ENCODE results near the gene ZNF45. TPM values are rescaled to one million over a fixed set of nuclear protein-coding genes. Genes with fewer than 3 reads are reported as not detected.

ZNF45 gene
- total RNA-seq, 1 experiment from 2014 or later = 19.8 TPM

DNA sequence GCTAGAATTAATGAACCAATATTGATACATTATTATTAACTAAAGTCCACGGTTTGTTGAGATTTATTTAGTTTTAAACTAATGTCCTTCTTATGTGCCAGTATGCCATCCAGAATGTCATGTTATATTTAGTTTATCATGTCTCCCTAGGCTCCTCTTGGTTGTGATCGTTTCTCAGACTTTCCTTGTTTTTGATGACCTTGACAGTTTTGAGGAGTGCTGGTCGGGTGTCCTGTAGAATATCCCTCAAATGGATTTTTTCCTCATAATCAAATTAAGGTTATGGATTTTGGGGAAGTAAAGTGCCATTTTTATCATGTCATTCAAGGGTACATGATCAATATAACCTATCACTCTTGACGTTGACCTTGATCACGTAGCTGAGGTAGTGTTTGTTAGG lies 6.1 kb upstream of the ZNF45 start:
- no peaks in the 10 kb centered on the region for H3K4me1 Mint-ChIP-seq
- Histone ChIP-seq H2BK20ac (ENCODE audit: low read depth, low read length, poor library complexity, severe bottlenecking) (no peak overlapping the region), H3K9me3 (ENCODE audit: control insufficient read depth, low read depth, low read length) (no peaks in the 10 kb centered on the region), H4K5ac (ENCODE audit: insufficient read length, low read depth, low read length) (no peak overlapping the region), H4K20me1 (ENCODE audit: control insufficient read depth, insufficient read depth, insufficient read length) (no peaks in the 10 kb centered on the region), H2BK12ac (ENCODE audit: insufficient read length, low read depth, low read length) (no peak overlapping the region), H3K27ac (ENCODE audit: insufficient read length, low read depth, low read length) (no peak overlapping the region), H3K4me1 (ENCODE audit: insufficient read depth, low read length) (no peaks in the 10 kb centered on the region), H2AFZ (ENCODE audit: low read length) (no peak overlapping the region), H3K27me3 (ENCODE audit: insufficient read depth, low read length) (no peaks in the 10 kb centered on the region), H3K4ac (ENCODE audit: low read depth, low read length) (no peak overlapping the region), H3K79me1 (ENCODE audit: insufficient read depth, low read depth, low read length, poor library complexity, severe bottlenecking) (no peaks in the 10 kb centered on the region), H3T11ph (ENCODE audit: low read length) (no peak overlapping the region), H3K4me2 (ENCODE audit: insufficient read depth, insufficient read length, low read length) (no peak overlapping the region), H4K8ac (replicated peaks; ENCODE audit: insufficient read length, low read depth, low read length) (no peak overlapping the region), H2AK5ac (ENCODE audit: insufficient read length, low read length) (no peak overlapping the region), H3K9ac (ENCODE audit: extremely low read depth, insufficient read length, low read length) (no peak overlapping the region), H4K91ac (ENCODE audit: insufficient read length, low read depth, low read length) (no peak overlapping the region), H3K23ac (ENCODE audit: insufficient read length, low read depth, low read length) (no peak overlapping the region), H3K18ac (ENCODE audit: insufficient read length, low read depth, low read length) (no peak overlapping the region), H2BK120ac (ENCODE audit: low read depth, low read length, poor library complexity, severe bottlenecking) (no peak overlapping the region), H3K79me2 (ENCODE audit: insufficient read depth, low read length) (no peaks in the 10 kb centered on the region), H2BK15ac (ENCODE audit: low read depth, low read length) (no peak overlapping the region), H3K23me2 (ENCODE audit: insufficient read length, low read depth, low read length, poor library complexity, severe bottlenecking) (no peaks in the 10 kb centered on the region), H3K14ac (ENCODE audit: insufficient read depth, low read length) (no peak overlapping the region), H2BK5ac (ENCODE audit: insufficient read length, low read length) (no peak overlapping the region), H3K56ac (ENCODE audit: insufficient read length, low read depth, low read length) (no peak overlapping the region)
- H3K4me3 Mint-ChIP-seq = no peak overlapping the region
- no CpG with 5 or more reads among the region's 5 CpGs for WGBS (ENCODE audit: extremely low coverage, insufficient read length, low lambda C conversion rate)
- H3K27me3 Mint-ChIP-seq (ENCODE audit: low read depth) = peaks cover 27% of the 10 kb centered on the region
- TF ChIP-seq, protein P1, sequence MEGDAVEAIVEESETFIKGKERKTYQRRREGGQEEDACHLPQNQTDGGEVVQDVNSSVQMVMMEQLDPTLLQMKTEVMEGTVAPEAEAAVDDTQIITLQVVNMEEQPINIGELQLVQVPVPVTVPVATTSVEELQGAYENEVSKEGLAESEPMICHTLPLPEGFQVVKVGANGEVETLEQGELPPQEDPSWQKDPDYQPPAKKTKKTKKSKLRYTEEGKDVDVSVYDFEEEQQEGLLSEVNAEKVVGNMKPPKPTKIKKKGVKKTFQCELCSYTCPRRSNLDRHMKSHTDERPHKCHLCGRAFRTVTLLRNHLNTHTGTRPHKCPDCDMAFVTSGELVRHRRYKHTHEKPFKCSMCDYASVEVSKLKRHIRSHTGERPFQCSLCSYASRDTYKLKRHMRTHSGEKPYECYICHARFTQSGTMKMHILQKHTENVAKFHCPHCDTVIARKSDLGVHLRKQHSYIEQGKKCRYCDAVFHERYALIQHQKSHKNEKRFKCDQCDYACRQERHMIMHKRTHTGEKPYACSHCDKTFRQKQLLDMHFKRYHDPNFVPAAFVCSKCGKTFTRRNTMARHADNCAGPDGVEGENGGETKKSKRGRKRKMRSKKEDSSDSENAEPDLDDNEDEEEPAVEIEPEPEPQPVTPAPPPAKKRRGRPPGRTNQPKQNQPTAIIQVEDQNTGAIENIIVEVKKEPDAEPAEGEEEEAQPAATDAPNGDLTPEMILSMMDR (conservative IDR thresholded peaks at IDR 0.05) = no peak
- no peaks in the 10 kb centered on the region; a peak in 1 of 7 replicates for H3K36me3 Mint-ChIP-seq (ENCODE audit: insufficient read depth in 1 of 3, low read depth in 3 of 3)
- peaks cover 36 to 52% of the 10 kb centered on the region in 2 experiments for H3K9me3 Mint-ChIP-seq
- no peak overlapping the region for H3K27ac Mint-ChIP-seq
- DNase-seq = no peak

Data from H9 (cell line).